K562 (cell line): ENCODE data around the gene HS2ST1. TPM values are rescaled to one million over a fixed set of nuclear protein-coding genes. Genes with fewer than 3 reads are reported as not detected.
A peak's percentile ranks its signal among the peaks of the same experiment; 100 is the strongest.

Experiments
- FOXP1 ChIP-seq: sonication (generic); formaldehyde crosslinking; IDR thresholded peaks from 2 replicates; pipeline ENCODE4 v1.8.0; 2022; ENCODE audit warnings: mild to moderate bottlenecking, missing genetic modification reagents
- GTF2E2 ChIP-seq: fragments of 200-800 bp; sonication (Bioruptor generic); IDR thresholded peaks from 2 replicates; pipeline ENCODE4 v1.6.1; 2016; ENCODE audit warnings: missing genetic modification characterization, missing compliant biosample characterization
- MED1 ChIP-seq: sonication (generic); formaldehyde crosslinking; IDR thresholded peaks from 2 replicates; pipeline ENCODE4 v1.8.1; 2023; ENCODE audit warnings: missing genetic modification reagents, borderline replicate concordance
- NR2C1 ChIP-seq, 2 experiments: fragments of 450-650 bp; IDR thresholded peaks; 2 replicates each; pipeline ENCODE4 v1.6.1; 2017; ENCODE audit warnings: mild to moderate bottlenecking in 2 of 2, antibody characterized with exemption in 1 of 2, inconsistent platforms in 1 of 2, missing compliant biosample characterization in 1 of 2, missing genetic modification characterization in 1 of 2
- POLR2G ChIP-seq: fragments of 200-400 bp; formaldehyde crosslinking; IDR thresholded peaks from 2 replicates; pipeline ENCODE4 v1.6.1; 2017; ENCODE audit warnings: low read depth, mild to moderate bottlenecking, antibody characterized with exemption, low read length, moderate library complexity
- PPARD ChIP-seq: fragments of 250-450 bp; sonication (Bioruptor Pico); IDR thresholded peaks from 2 replicates; pipeline ENCODE4 v1.8.0; 2022; ENCODE audit warnings: inconsistent platforms, mild to moderate bottlenecking, moderate library complexity
- RAD51 ChIP-seq: fragments of 450-650 bp; IDR thresholded peaks from 2 replicates; pipeline ENCODE4 v1.7.1; 2016; ENCODE audit warnings: low read depth, mild to moderate bottlenecking, borderline replicate concordance
- SAP30 ChIP-seq: fragments of 200-600 bp; sonication (generic); IDR thresholded peaks from 2 replicates; pipeline ENCODE4 v1.6.1; 2012; ENCODE audit warnings: borderline replicate concordance, low read depth, mild to moderate bottlenecking, moderate library complexity, low read length, control low read depth, inconsistent platforms; ENCODE audit not compliant: insufficient read depth, poor library complexity, severe bottlenecking
- SRSF3 ChIP-seq: fragments of 200-400 bp; formaldehyde crosslinking; IDR thresholded peaks from 2 replicates; pipeline ENCODE4 v1.6.1; 2016; ENCODE audit warnings: mild to moderate bottlenecking, low read length, moderate library complexity; ENCODE audit not compliant: insufficient read depth
- TEAD4 ChIP-seq, 2 experiments: sonication (generic) in 1 of 2; formaldehyde crosslinking in 1 of 2; IDR thresholded peaks; 2 replicates each; pipeline versions ENCODE4 v1.6.1 to v1.8.0; 2012 to 2022; ENCODE audit warnings: borderline replicate concordance in 1 of 2, inconsistent platforms in 1 of 2, low read length in 1 of 2, mild to moderate bottlenecking in 1 of 2, missing genetic modification reagents in 1 of 2
- ZNF707 ChIP-seq: fragments of 250-450 bp; sonication (Bioruptor Pico); conservative IDR thresholded peaks from 2 replicates; pipeline ENCODE4 v1.8.0; 2022; ENCODE audit warnings: inconsistent platforms, mild to moderate bottlenecking, moderate library complexity
- polyA plus RNA-seq, 8 experiments: library from polyadenylated mRNA; depleted of rRNA in 4 of 8; stranded (reverse) in 5 of 8; unstranded in 3 of 8; fragments of >200 nt; fragmentation: Nextera tagmentation in 2 of 8; fragmentation: Illumina TruSeq in 1 of 8; extraction: Ambion mirVana in 2 of 8; extraction: Trizol in 1 of 8; gene quantifications; 2 replicates each; pipeline versions ENCODE4 v1.2.1 to v1.2.3, GENCODE V29; 2011 to 2014; ENCODE audit warnings: inconsistent platforms in 1 of 8, missing spikeins in 1 of 8
- total RNA-seq, 7 experiments: library from RNA; depleted of rRNA in 6 of 7; stranded (reverse); fragments of >200 nt in 6 of 7; fragmentation: Illumina TruSeq in 2 of 7; extraction: Trizol in 2 of 7; gene quantifications; 2 replicates each; pipeline versions ENCODE4 v1.2.1 to v1.2.3, GENCODE V29; 2011 to 2021; ENCODE audit warnings: low replicate concordance in 1 of 7
- TF ChIP-seq, protein P1 (sequence below), 2 experiments: fragments of 450-650 bp; formaldehyde crosslinking in 1 of 2; IDR thresholded peaks; 2 replicates each; pipeline versions ENCODE4 v1.4.0 to v1.6.1; 2014 to 2020; ENCODE audit warnings: mild to moderate bottlenecking in 2 of 2, borderline replicate concordance in 1 of 2, low read depth in 1 of 2
- TF ChIP-seq, protein P2 (sequence below), 2 experiments: IDR thresholded peaks; 2 replicates each; pipeline ENCODE4 v1.6.1; 2012; ENCODE audit warnings: improper control_type of control experiment in 2 of 2, low read depth in 2 of 2, low read length in 2 of 2, borderline replicate concordance in 1 of 2

The HS2ST1 gene
- total and polyA plus RNA-seq, 9 of the 15 experiments (the other 6 are each of a cell fraction or from before 2014, with no cell fraction given), result 7.7 to 43.3 (median 25.8) TPM

DNA sequence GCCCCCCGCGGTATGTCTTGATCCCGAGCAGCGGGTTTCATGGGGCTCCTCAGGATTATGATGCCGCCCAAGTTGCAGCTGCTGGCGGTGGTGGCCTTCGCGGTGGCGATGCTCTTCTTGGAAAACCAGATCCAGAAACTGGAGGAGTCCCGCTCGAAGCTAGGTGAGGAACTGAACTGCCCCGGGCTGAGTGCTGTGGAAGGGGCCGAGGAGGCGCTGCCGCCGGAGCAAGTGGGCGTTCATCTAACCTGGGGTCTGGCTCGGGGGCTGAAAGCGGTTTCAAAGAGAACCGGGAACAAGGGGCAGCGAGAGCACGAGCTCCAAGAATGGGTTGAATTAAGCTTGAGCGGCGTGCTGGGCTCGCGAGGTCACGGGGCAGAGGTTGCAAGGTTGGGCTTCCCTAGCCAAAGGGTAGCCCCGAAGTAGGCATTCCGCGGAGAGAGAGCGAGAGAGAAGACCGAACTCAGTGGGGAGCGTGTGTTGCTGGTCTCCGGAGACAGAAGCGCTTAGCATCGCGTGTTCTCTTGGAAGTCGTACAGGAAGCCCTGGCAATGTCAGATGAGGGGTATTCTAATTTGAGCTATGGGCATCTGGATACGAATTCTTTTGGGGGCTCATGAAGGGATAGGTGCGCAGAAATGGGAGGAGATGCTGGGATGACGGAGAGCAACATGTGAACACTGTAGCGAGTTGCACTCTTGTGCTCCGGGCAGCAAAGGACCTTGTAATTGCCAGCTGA lies 732 bp downstream of the HS2ST1 start (continued):
- TF ChIP-seq TEAD4 (IDR thresholded peaks at IDR 0.05; ENCODE audit: low read length) (0 out of 2 replicates have a peak, but pooled peaks have one; percentile 2), TEAD4 (CRISPR knock-in tag; IDR thresholded peaks at IDR 0.05; ENCODE audit: borderline replicate concordance) (no peak), ZNF707 (CRISPR knock-in tag) (peak; percentile 33; the same call in 1 of the 2 replicates), RAD51 (0 out of 2 replicates have a peak, but pooled peaks have one; percentile 19), POLR2G (peak; percentile 67), SRSF3 (no peak), GTF2E2 (no peak), SAP30 (peak; percentile 68), NR2C1 (IDR thresholded peaks at IDR 0.05) (0 out of 2 replicates have a peak, but pooled peaks have one; percentile 47), NR2C1 (tag; IDR thresholded peaks at IDR 0.05) (no peak), PPARD (CRISPR knock-in tag) (no peak), FOXP1 (no peak), MED1 (CRISPR knock-in tag) (no peak)
- TF ChIP-seq, protein P1, sequence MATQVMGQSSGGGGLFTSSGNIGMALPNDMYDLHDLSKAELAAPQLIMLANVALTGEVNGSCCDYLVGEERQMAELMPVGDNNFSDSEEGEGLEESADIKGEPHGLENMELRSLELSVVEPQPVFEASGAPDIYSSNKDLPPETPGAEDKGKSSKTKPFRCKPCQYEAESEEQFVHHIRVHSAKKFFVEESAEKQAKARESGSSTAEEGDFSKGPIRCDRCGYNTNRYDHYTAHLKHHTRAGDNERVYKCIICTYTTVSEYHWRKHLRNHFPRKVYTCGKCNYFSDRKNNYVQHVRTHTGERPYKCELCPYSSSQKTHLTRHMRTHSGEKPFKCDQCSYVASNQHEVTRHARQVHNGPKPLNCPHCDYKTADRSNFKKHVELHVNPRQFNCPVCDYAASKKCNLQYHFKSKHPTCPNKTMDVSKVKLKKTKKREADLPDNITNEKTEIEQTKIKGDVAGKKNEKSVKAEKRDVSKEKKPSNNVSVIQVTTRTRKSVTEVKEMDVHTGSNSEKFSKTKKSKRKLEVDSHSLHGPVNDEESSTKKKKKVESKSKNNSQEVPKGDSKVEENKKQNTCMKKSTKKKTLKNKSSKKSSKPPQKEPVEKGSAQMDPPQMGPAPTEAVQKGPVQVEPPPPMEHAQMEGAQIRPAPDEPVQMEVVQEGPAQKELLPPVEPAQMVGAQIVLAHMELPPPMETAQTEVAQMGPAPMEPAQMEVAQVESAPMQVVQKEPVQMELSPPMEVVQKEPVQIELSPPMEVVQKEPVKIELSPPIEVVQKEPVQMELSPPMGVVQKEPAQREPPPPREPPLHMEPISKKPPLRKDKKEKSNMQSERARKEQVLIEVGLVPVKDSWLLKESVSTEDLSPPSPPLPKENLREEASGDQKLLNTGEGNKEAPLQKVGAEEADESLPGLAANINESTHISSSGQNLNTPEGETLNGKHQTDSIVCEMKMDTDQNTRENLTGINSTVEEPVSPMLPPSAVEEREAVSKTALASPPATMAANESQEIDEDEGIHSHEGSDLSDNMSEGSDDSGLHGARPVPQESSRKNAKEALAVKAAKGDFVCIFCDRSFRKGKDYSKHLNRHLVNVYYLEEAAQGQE (IDR thresholded peaks at IDR 0.05; ENCODE audit: borderline replicate concordance), result peak; percentile 5; the same call in 1 of the 2 replicates
- TF ChIP-seq, protein P1 (CRISPR knock-in tag; IDR thresholded peaks at IDR 0.05; ENCODE audit: low read depth), result no peak
- TF ChIP-seq, protein P2, sequence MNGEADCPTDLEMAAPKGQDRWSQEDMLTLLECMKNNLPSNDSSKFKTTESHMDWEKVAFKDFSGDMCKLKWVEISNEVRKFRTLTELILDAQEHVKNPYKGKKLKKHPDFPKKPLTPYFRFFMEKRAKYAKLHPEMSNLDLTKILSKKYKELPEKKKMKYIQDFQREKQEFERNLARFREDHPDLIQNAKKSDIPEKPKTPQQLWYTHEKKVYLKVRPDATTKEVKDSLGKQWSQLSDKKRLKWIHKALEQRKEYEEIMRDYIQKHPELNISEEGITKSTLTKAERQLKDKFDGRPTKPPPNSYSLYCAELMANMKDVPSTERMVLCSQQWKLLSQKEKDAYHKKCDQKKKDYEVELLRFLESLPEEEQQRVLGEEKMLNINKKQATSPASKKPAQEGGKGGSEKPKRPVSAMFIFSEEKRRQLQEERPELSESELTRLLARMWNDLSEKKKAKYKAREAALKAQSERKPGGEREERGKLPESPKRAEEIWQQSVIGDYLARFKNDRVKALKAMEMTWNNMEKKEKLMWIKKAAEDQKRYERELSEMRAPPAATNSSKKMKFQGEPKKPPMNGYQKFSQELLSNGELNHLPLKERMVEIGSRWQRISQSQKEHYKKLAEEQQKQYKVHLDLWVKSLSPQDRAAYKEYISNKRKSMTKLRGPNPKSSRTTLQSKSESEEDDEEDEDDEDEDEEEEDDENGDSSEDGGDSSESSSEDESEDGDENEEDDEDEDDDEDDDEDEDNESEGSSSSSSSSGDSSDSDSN (IDR thresholded peaks at IDR 0.05; ENCODE audit: borderline replicate concordance in 1 of 2, low read depth in 2 of 2, low read length in 2 of 2), result peak in 1 of 2 experiments; percentile 39; a peak in 1 of 4 replicates
